PC-9 (cell line): ENCODE results near the gene TRAPPC12.

Experiments used
- EZH2 ChIP-seq: fragments of 200-600 bp; sonication (generic); IDR thresholded peaks from 2 replicates; pipeline ENCODE4 v1.8.0; 2017; ENCODE audit warnings: antibody characterized with exemption, low read depth
- TF ChIP-seq, protein P1 (sequence below): fragments of 200-600 bp; sonication (generic); conservative IDR thresholded peaks from 2 replicates; pipeline ENCODE4 v1.6.1; 2017; ENCODE audit warnings: mixed run types, antibody characterized with exemption, mild to moderate bottlenecking, moderate library complexity

DNA sequence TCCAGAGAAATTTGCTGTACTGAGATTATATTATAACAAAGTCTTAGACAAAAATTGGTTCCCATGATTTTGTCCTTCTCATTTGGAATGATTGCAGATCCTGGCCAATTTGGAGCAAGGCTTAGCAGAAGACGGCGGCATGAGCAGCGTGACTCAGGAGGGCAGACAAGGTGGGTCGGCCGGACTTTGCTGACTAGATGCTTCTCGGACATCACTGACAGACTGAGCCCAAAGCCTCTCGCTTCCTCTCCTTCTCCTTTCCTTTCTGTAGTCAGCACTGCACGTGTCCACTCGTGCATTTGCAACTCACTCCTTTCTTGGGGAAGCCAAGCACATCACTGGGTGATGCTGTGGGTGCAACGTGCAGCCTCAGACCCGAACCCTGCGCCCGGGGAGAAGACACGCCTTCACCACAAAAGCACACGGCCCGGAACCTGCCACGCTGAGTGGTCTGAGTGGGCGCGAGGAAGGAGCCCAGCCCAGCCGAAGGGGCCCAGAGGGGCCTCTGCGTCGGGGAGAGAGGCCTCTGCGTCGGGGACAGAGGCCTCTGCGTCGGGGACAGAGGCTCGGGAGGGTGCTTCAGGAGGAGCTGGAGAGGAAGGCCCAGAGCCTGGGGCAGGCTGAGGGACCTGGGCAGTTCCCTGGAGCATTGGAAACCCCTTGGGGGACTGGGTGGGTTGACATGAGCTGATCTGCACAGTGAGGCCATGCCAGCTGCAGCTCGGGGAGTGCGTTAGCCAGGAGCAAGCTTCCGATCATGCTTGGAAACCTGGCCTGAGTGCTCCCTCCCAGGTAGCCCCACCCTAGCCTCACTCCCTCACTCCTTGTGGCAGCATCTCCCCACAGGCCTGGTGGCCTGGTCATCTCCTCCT is 78.3 kb downstream of the TRAPPC12 start:
- TF ChIP-seq, protein P1, sequence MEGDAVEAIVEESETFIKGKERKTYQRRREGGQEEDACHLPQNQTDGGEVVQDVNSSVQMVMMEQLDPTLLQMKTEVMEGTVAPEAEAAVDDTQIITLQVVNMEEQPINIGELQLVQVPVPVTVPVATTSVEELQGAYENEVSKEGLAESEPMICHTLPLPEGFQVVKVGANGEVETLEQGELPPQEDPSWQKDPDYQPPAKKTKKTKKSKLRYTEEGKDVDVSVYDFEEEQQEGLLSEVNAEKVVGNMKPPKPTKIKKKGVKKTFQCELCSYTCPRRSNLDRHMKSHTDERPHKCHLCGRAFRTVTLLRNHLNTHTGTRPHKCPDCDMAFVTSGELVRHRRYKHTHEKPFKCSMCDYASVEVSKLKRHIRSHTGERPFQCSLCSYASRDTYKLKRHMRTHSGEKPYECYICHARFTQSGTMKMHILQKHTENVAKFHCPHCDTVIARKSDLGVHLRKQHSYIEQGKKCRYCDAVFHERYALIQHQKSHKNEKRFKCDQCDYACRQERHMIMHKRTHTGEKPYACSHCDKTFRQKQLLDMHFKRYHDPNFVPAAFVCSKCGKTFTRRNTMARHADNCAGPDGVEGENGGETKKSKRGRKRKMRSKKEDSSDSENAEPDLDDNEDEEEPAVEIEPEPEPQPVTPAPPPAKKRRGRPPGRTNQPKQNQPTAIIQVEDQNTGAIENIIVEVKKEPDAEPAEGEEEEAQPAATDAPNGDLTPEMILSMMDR = no peak
- no peak for TF ChIP-seq EZH2
